H1 (cell line): ENCODE measurements around the gene SLX4IP. TPM values are rescaled to one million over a fixed set of nuclear protein-coding genes. Genes with fewer than 3 reads are reported as not detected.

Experiments used
- CTCF ChIA-PET: fragments of 300-600 bp; sonication (Branson Sonifier 250); formaldehyde crosslinking; loops from one replicate; lab custom pipeline; 2021; ENCODE audit not compliant: partially characterized antibody; lab: Charles Lee
- POLR2A ChIA-PET: fragments of 300-600 bp; sonication (Branson Sonifier 250); formaldehyde crosslinking; loops from one replicate; lab custom pipeline; 2021; ENCODE audit warnings: inconsistent platforms; ENCODE audit not compliant: partially characterized antibody; lab: Charles Lee
- DNase-seq, 2 experiments: peaks; one replicate each; pipeline versions ENCODE4 v3.0.0 to v3.0.0-alpha.2; 2010 to 2022; ENCODE audit warnings: low spot score in 2 of 2, low read depth in 1 of 2, mixed read lengths in 1 of 2
- FAIRE-seq: peaks from 2 replicates; lab custom pipeline; 2011; peaks lifted over from hg19 to GRCh38; lab: Jason Lieb, UNC
- H2AFZ ChIP-seq: 2 replicates; pipeline ENCODE4 v1.8.1; 2012; ENCODE audit warnings: low read length, inconsistent platforms
- H2AK5ac ChIP-seq: 2 replicates; pipeline ENCODE4 v1.6.1; 2013; ENCODE audit warnings: low read depth, low read length
- H2BK120ac ChIP-seq: replicated peaks from 2 replicates; pipeline ENCODE3; 2013; ENCODE audit warnings: low read depth, low read length, inconsistent platforms
- H2BK12ac ChIP-seq: 2 replicates; pipeline ENCODE4 v1.6.1; 2013; ENCODE audit warnings: low read depth, low read length
- H2BK15ac ChIP-seq: 2 replicates; pipeline ENCODE4 v1.6.1; 2013; ENCODE audit warnings: low read length
- H2BK20ac ChIP-seq: 2 replicates; pipeline ENCODE4 v1.6.1; 2013; ENCODE audit warnings: low read length
- H2BK5ac ChIP-seq: 2 replicates; pipeline ENCODE4 v1.6.1; 2013; ENCODE audit warnings: low read depth, low read length
- H3K14ac ChIP-seq: 2 replicates; pipeline ENCODE4 v1.6.1; 2013; ENCODE audit warnings: inconsistent platforms; ENCODE audit not compliant: insufficient read length
- H3K18ac ChIP-seq: 2 replicates; pipeline ENCODE4 v1.6.1; 2013; ENCODE audit warnings: low read length; ENCODE audit errors: extremely low read depth
- H3K23ac ChIP-seq: 2 replicates; pipeline ENCODE4 v1.6.1; 2013; ENCODE audit warnings: inconsistent platforms; ENCODE audit not compliant: insufficient read length
- H3K23me2 ChIP-seq: 2 replicates; pipeline ENCODE4 v1.6.1; 2013; ENCODE audit warnings: low read depth, low read length
- H3K27ac ChIP-seq: 2 replicates; pipeline ENCODE4 v1.6.1; 2011; ENCODE audit warnings: low read depth, low read length, inconsistent platforms
- H3K27me3 ChIP-seq, 4 experiments: replicated peaks in 1 of 4; 1 replicate in 1 of 4; 2 replicates in 3 of 4; pipeline versions ENCODE4 v1.6.1 to v1.8.1; 2011 to 2013; ENCODE audit warnings: low read length in 3 of 4, mild to moderate bottlenecking in 3 of 4, inconsistent platforms in 2 of 4, mixed read lengths in 2 of 4, moderate library complexity in 1 of 4; ENCODE audit not compliant: control insufficient read depth in 3 of 4, insufficient read depth in 3 of 4; ENCODE audit errors: extremely low read depth in 1 of 4
- H3K36me3 ChIP-seq, 4 experiments: 2 replicates each; pipeline versions ENCODE4 v1.6.1 to v1.8.1; 2011 to 2013; ENCODE audit warnings: mild to moderate bottlenecking in 4 of 4, low read length in 3 of 4, moderate library complexity in 2 of 4, control low read depth in 1 of 4, inconsistent platforms in 1 of 4; ENCODE audit not compliant: insufficient read depth in 4 of 4, control insufficient read depth in 2 of 4
- H3K4ac ChIP-seq: replicated peaks from 2 replicates; pipeline ENCODE3; 2013; ENCODE audit warnings: low read length, low read depth, mixed read lengths, inconsistent platforms; ENCODE audit not compliant: insufficient read length
- H3K4me1 ChIP-seq, 4 experiments: replicated peaks in 1 of 4; 1 replicate in 1 of 4; 2 replicates in 3 of 4; pipeline versions ENCODE4 v1.6.1 to v1.8.1; 2011 to 2013; ENCODE audit warnings: low read length in 3 of 4, inconsistent platforms in 2 of 4, mixed read lengths in 1 of 4; ENCODE audit not compliant: insufficient read depth in 4 of 4, control insufficient read depth in 3 of 4
- H3K4me2 ChIP-seq, 2 experiments: 2 replicates each; pipeline versions ENCODE4 v1.6.1 to v1.8.1; 2011 to 2013; ENCODE audit warnings: low read depth in 2 of 2, low read length in 2 of 2, control low read depth in 1 of 2, inconsistent platforms in 1 of 2, mild to moderate bottlenecking in 1 of 2; ENCODE audit not compliant: insufficient read depth in 1 of 2
- H3K4me3 ChIP-seq, 4 experiments: fragments of 200-600, 300-600 bp in 1 of 4; sonication (generic), shearing (Covaris generic), sonication (Bioruptor Twin) in 1 of 4; 2 replicates each; pipeline versions ENCODE4 v1.5.1 to v1.8.1; 2011 to 2016; ENCODE audit warnings: low read length in 4 of 4, low read depth in 3 of 4, control low read depth in 2 of 4, inconsistent platforms in 2 of 4, mild to moderate bottlenecking in 2 of 4, mixed read lengths in 1 of 4, moderate library complexity in 1 of 4; ENCODE audit not compliant: insufficient read depth in 2 of 4; ENCODE audit errors: extremely low read depth in 1 of 4
- H3K56ac ChIP-seq: replicated peaks from 2 replicates; pipeline ENCODE3; 2013; ENCODE audit warnings: low read depth, mild to moderate bottlenecking, mixed read lengths, low read length, inconsistent platforms; ENCODE audit not compliant: insufficient read length
- H3K79me1 ChIP-seq: 2 replicates; pipeline ENCODE4 v1.6.1; 2013; ENCODE audit warnings: low read depth, low read length, control low read depth
- H3K79me2 ChIP-seq, 2 experiments: 2 replicates each; pipeline versions ENCODE4 v1.6.1 to v1.8.1; 2012 to 2013; ENCODE audit warnings: low read length in 2 of 2, mild to moderate bottlenecking in 2 of 2, inconsistent platforms in 1 of 2; ENCODE audit not compliant: insufficient read depth in 2 of 2, control insufficient read depth in 1 of 2
- H3K9ac ChIP-seq, 4 experiments: replicated peaks in 1 of 4; 1 replicate in 1 of 4; 2 replicates in 3 of 4; pipeline versions ENCODE4 v1.6.1 to v1.8.1; 2011 to 2013; ENCODE audit warnings: low read depth in 3 of 4, low read length in 3 of 4, control low read depth in 2 of 4, mild to moderate bottlenecking in 2 of 4, moderate library complexity in 2 of 4, inconsistent platforms in 1 of 4; ENCODE audit errors: extremely low read depth in 1 of 4
- H3K9me3 ChIP-seq, 2 experiments: 2 replicates each; pipeline versions ENCODE4 v1.6.1 to v1.8.1; 2012 to 2013; ENCODE audit warnings: mild to moderate bottlenecking in 2 of 2, moderate library complexity in 2 of 2, control low read depth in 1 of 2, inconsistent platforms in 1 of 2, low read depth in 1 of 2, low read length in 1 of 2, mixed read lengths in 1 of 2; ENCODE audit not compliant: insufficient read depth in 2 of 2
- H4K20me1 ChIP-seq, 2 experiments: replicated peaks in 1 of 2; 2 replicates each; pipeline versions ENCODE3 to v1.8.1; 2011 to 2013; ENCODE audit warnings: inconsistent platforms in 2 of 2, low read length in 2 of 2, mild to moderate bottlenecking in 1 of 2; ENCODE audit not compliant: insufficient read depth in 2 of 2, control insufficient read depth in 1 of 2
- H4K5ac ChIP-seq: 2 replicates; pipeline ENCODE4 v1.6.1; 2013; ENCODE audit warnings: low read length, low read depth, mixed read lengths, inconsistent platforms; ENCODE audit not compliant: insufficient read length
- H4K8ac ChIP-seq: 2 replicates; pipeline ENCODE4 v1.8.0; 2013; ENCODE audit warnings: mild to moderate bottlenecking, moderate library complexity, low read length, inconsistent platforms; ENCODE audit not compliant: insufficient read depth; ENCODE audit errors: extremely low read depth
- H4K91ac ChIP-seq: replicated peaks from 2 replicates; pipeline ENCODE3; 2013; ENCODE audit warnings: low read length, mixed read lengths, inconsistent platforms; ENCODE audit not compliant: insufficient read length
- BRCA1 ChIP-seq: IDR thresholded peaks from 2 replicates; pipeline ENCODE4 v1.6.1; 2012; ENCODE audit warnings: low read depth, low read length, improper control_type of control experiment
- CREB1 ChIP-seq: IDR thresholded peaks from 2 replicates; pipeline ENCODE4 v1.6.1; 2012; ENCODE audit warnings: inconsistent platforms
- KDM1A ChIP-seq: fragments of 200-600, 300-600 bp; sonication (generic); IDR thresholded peaks from 2 replicates; pipeline ENCODE4 v1.7.1; 2016; ENCODE audit warnings: mild to moderate bottlenecking, low read length, borderline replicate concordance
- PHF8 ChIP-seq: fragments of 200-600 bp; sonication (generic); conservative IDR thresholded peaks from 2 replicates; pipeline ENCODE4 v1.7.1; 2012; ENCODE audit warnings: low read depth, mild to moderate bottlenecking, inconsistent platforms, low read length, moderate library complexity
- SRF ChIP-seq: IDR thresholded peaks from 2 replicates; pipeline ENCODE4 v1.6.1; 2011; ENCODE audit warnings: mild to moderate bottlenecking, low read depth, low read length, moderate library complexity
- USF2 ChIP-seq: IDR thresholded peaks from 2 replicates; pipeline ENCODE4 v1.6.1; 2011; ENCODE audit warnings: low read length, improper control_type of control experiment
- WGBS, 2 experiments: shearing (Covaris generic) in 1 of 2; methylation state at CpG; one replicate each; pipeline versions ENCODE4 v1.1.6 to v1.1.7; 2013 to 2015; ENCODE audit warnings: low lambda C conversion rate in 2 of 2, mixed read lengths in 2 of 2, inconsistent platforms in 1 of 2, low coverage in 1 of 2, missing lambda C conversion rate in 1 of 2; ENCODE audit not compliant: insufficient replicate concordance in 2 of 2, insufficient coverage in 1 of 2, insufficient read length in 1 of 2; ENCODE audit errors: extremely low coverage in 1 of 2, missing lambda C conversion rate in 1 of 2; 5-methylcytosine and 5-hydroxymethylcytosine counted together
- polyA plus RNA-seq, 7 experiments: library from polyadenylated mRNA; depleted of rRNA in 3 of 7; stranded (reverse) in 5 of 7; unstranded in 2 of 7; fragments of >200 nt in 5 of 7; fragments of 200-250 nt in 2 of 7; gene quantifications; 1 replicate in 5 of 7; 2 replicates in 1 of 7; 4 replicates in 1 of 7; pipeline versions ENCODE4 v1.2.1 to v1.2.3, GENCODE V29; 2011 to 2013; ENCODE audit warnings: missing spikeins in 2 of 7, mixed read lengths in 2 of 7
- total RNA-seq: library from RNA; stranded (reverse); fragmentation: NEBNext Ultra II Directional; extraction: Animal tissue kit (Norgen Biotek cat#: 25700); gene quantifications from 2 replicates; pipeline ENCODE4 v1.2.1, GENCODE V29; 2021
- TF ChIP-seq, protein P1 (sequence below), 3 experiments: IDR thresholded peaks; 1 replicate in 2 of 3; 2 replicates in 1 of 3; pipeline versions ENCODE4 v1.5.1 to v1.6.1; 2011; ENCODE audit warnings: low read length in 3 of 3, mild to moderate bottlenecking in 3 of 3, inconsistent platforms in 2 of 3, low read depth in 1 of 3, moderate library complexity in 1 of 3; ENCODE audit not compliant: insufficient read depth in 1 of 3; ENCODE audit errors: control extremely low read depth in 1 of 3

Gene SLX4IP
- total and polyA plus RNA-seq, 2 of the 8 experiments (the other 6 are each of a cell fraction or from before 2014, with no cell fraction given) = 2.4 to 8.7 TPM

DNA sequence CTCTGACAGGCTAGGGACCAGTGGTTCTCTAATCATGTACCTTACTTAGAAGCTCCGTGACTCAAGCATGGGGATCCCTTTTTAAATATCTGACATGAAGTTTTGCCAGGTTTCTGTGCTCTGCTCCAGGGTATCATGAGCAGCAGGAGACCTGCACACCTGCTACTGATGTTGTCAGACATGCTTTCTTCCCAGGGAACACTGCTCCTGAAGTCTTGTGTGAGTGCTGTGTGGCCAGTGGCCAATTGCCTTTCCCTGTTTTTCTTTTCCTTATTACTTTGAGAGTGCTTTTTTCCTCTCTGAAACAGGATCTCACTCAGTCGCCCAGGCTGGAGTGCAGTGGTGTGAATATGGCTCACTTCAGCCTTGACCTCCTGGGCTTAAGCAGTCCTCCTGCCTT lies 26.4 kb downstream of the SLX4IP start:
- no peak overlapping the region for H3K4me2 ChIP-seq
- no peak overlapping the region for H3K27ac ChIP-seq
- H2BK120ac ChIP-seq = no peak overlapping the region
- POLR2A ChIA-PET = no interaction called here
- peaks cover 0 to 22% of the 10 kb centered on the region in 2 experiments; a peak in 3 of 4 replicates for H3K79me2 ChIP-seq
- no peak overlapping the region for H4K91ac ChIP-seq
- H3K4me3 ChIP-seq = no peak overlapping the region
- no peak overlapping the region for H3K9ac ChIP-seq
- no peaks in the 10 kb centered on the region for H3K23me2 ChIP-seq
- H3K23ac ChIP-seq = no peak overlapping the region
- no peak overlapping the region; the same call in 1 of the 2 replicates for H2BK15ac ChIP-seq
- H3K4ac ChIP-seq = no peak overlapping the region
- H3K18ac ChIP-seq = no peak overlapping the region
- no peak overlapping the region for H4K8ac ChIP-seq
- TF ChIP-seq USF2 (no peak), SRF (no peak), KDM1A (no peak), BRCA1 (no peak), CREB1 (no peak), PHF8 (no peak)
- TF ChIP-seq, protein P1, sequence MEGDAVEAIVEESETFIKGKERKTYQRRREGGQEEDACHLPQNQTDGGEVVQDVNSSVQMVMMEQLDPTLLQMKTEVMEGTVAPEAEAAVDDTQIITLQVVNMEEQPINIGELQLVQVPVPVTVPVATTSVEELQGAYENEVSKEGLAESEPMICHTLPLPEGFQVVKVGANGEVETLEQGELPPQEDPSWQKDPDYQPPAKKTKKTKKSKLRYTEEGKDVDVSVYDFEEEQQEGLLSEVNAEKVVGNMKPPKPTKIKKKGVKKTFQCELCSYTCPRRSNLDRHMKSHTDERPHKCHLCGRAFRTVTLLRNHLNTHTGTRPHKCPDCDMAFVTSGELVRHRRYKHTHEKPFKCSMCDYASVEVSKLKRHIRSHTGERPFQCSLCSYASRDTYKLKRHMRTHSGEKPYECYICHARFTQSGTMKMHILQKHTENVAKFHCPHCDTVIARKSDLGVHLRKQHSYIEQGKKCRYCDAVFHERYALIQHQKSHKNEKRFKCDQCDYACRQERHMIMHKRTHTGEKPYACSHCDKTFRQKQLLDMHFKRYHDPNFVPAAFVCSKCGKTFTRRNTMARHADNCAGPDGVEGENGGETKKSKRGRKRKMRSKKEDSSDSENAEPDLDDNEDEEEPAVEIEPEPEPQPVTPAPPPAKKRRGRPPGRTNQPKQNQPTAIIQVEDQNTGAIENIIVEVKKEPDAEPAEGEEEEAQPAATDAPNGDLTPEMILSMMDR (IDR thresholded peaks at IDR 0.05; ENCODE audit: control extremely low read depth in 1 of 3, insufficient read depth in 1 of 3, low read depth in 1 of 3, low read length in 3 of 3) = no peak
- TF ChIP-seq, all 59 proteins: peak for 0
- no peaks in the 10 kb centered on the region for H4K20me1 ChIP-seq
- H3K9me3 ChIP-seq = peaks cover 0 to 5% of the 10 kb centered on the region in 2 experiments; a peak in 1 of 4 replicates
- H3K27me3 ChIP-seq = no peaks in the 10 kb centered on the region
- no peak overlapping the region for H2BK12ac ChIP-seq
- H3K36me3 ChIP-seq = peaks cover 0 to 3% (median under 1%) of the 10 kb centered on the region in 4 experiments; a peak in 2 of 8 replicates
- no peak overlapping the region for H4K5ac ChIP-seq
- H2BK5ac ChIP-seq = no peak overlapping the region
- no peaks in the 10 kb centered on the region for H3K79me1 ChIP-seq
- peaks cover 0 to 17% (median 9%) of the 10 kb centered on the region in 4 experiments; a peak in 4 of 7 replicates for H3K4me1 ChIP-seq
- WGBS, 2 experiments = 94% methylated on average over 2 of the region's 2 CpGs; no CpG with 5 or more reads in 1 of the 2 experiments
- CTCF ChIA-PET = no interaction called here
- H2BK20ac ChIP-seq = 0 out of 2 replicates have a peak overlapping the region, but pooled peaks have one; percentile 3
- no peak overlapping the region for H3K56ac ChIP-seq
- FAIRE-seq = no peak
- H2AK5ac ChIP-seq = peak overlapping the region; percentile 60; the same call in 1 of the 2 replicates
- DNase-seq = no peak
- no peak overlapping the region for H3K14ac ChIP-seq
- H2AFZ ChIP-seq = no peak overlapping the region
